Hematopoietic multipotent progenitor cell treated with erythropoietin and hydrocortisone succinate and interleukin-3 and kit ligand, for 17 days (in vitro differentiated cells): ENCODE data around the gene ADISSP.
A peak's percentile ranks its signal among the peaks of the same experiment; 100 is the strongest.
"Not testable (repeated sequence)": the region's sequence is repeated elsewhere in the genome, so short reads cannot be mapped to it uniquely, and the experiment has no call there.

Source experiments
- DNase-seq: peaks from one replicate; pipeline ENCODE4 v3.0.0-alpha.2; 2015; ENCODE audit warnings: low spot score

Gene ADISSP

DNA sequence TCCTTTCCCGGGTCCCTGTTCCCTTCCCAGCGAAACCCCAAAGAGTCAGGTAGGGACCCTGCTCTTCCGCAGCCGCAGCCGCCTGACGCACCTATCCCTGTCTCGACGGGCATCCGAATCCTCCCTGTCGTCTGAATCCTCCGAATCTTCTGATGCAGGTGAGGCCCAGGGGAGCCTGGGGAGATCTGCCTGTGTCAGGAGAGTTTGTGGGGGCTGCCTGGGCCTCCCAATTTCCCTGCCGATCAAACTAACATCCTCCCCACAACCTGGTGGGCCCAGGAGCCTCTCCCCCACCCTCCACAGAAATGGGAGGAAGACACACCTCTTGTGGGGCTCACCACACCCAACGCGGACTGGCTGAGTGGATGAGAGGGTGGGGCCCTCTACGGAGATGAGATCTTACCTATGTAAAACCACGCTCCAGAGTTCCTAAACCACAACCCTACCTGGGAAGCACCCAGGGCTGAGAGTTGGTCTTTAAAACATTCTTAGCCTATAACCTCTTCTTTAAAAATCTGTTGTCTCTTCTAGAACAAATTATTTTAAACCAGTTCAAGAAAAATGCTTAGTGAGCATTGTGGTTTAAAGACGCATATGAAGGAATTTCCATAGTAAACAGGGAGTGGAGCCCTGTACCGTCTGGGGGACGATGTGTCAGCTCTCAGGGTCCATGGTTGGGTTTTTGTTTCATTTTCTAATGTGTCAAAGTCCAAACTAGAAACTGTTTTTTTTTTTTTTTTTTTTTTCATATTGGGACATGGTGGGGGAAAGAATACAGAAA lies 30.2 kb upstream of the ADISSP start:
- DNase-seq = peak; percentile 63

DNA sequence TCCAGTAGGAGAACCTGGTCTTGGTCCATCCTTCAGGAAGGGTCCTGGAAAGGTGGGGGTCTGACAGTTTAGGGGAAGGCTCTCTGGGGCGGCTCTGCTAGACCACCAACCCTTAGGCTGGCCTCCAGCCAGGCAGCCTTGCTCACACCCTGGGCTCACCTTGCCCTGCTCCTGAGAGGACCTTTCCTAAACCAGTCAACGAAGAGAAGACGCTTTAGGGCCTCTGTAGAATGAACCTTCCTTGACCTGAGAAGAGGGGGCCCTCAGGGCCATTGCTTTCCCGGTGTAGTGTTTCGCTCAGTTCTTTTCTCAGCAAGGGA lies 29.6 kb upstream of the ADISSP start:
- DNase-seq = no peak

DNA sequence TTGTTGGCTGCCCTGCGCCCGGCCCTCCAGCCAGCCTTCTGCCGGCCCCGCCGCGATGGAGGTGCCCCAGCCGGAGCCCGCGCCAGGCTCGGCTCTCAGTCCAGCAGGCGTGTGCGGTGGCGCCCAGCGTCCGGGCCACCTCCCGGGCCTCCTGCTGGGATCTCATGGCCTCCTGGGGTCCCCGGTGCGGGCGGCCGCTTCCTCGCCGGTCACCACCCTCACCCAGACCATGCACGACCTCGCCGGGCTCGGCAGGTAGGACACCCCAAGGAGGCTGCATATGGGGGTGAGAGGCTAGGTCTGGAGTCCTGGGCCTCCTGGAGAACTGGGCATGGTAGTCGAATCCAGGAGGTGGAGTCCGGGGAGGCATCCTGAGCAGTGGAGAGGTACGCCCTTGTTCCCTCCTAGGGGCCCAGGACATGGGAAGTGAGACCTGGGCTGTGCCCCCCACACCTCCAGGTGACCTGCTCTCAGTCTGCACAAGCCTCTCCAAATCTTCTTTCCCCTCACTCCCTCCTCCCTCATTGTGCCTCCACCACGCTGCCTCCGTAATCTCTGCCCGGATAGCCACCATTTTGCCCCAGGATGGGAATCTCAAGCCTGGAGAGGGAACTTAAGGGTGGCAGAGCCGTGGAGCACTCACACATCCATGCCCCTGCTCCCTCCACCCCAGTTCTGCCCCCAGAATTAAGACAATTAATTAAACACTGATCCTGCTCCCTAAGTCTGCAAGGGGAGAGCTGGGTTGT lies 29.1 kb upstream of the ADISSP start:
- DNase-seq = no peak

DNA sequence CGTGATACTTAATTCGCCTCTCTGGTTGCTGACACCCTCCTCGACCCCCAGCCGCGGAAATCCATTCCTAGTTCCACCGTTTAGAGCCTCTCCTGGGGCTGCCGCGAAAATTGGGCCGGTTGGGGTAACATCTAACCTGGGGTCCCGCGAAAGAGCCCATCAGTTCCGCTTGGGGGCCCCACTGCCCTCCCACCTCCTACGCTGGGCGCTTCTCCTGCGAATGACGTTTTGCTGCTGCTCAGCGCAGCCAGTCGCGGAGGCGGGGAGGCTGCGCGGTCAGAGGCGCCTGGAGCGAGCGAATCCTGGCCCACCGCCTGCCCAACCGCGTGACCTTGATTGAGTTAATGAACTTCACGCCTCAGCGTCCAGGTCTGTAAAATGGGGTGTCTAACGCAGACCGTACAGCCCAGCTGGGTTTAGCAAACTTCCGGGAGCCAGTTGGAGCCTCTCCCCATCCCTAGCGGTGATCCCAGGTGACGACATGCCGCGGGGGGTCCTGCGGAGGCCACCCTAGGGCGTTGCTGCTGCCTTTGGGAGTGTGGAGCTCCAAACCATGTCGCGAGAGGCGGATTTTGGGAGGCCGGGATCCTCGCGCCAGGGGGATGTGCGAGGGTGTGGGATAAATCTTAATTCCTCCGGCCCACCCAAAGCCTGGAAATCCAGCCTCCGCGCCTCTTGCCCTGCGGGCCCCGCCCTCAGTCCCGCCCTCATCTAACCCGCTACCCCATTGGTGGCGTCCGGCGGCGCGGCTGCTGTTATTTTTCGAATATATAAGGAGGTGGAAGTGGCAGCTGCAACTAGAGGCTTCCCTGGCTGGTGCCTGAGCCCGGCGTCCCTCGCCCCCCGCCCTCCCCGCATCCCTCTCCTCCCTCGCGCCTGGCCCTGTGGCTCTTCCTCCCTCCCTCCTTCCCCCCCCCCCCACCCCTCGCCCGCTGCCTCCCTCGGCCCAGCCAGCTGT lies 28.2 kb upstream of the ADISSP start, which contains the start of gene CDC25B:
Gene CDC25B, plus strand, starts transcription at position 800 of the 958 bp plus-strand sequence. CDS start 222 bp downstream, outside the sequence.
- peak; percentile 78 for DNase-seq

DNA sequence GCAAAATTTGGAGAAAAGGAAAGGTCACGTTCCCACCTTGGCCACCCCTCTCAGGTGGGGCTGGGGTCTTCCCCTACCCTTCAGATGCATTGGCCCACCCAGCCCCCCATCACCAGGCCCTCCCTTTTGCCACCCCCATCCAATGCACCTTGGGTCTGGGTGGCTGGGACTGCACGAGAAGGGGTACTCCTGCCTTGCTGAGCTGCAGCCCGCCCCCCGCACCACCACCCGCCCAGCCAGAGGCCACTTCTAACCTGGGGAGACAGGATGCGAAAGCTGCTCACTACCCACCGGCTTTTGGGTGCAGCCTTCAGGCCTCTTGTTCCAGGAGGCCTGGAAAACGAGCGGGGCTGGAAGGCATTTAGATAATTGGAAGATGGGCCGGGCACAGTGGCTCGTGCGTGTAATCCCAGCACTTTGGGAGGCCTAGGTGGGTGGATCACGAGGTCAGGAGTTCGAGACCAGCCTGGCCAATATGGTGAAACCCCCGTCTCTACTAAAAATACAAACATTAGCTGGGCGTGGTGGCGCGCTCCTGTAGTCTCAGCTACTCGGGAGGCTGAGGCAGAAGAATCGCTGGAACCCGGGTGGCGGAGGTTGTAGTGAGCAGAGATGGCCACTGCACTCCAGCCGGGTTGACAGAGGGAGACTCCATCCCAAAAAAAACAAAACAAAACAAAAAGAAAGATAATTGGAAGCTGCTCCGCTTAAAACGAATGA lies 27.3 kb upstream of the ADISSP start:
- DNase-seq = no peak

DNA sequence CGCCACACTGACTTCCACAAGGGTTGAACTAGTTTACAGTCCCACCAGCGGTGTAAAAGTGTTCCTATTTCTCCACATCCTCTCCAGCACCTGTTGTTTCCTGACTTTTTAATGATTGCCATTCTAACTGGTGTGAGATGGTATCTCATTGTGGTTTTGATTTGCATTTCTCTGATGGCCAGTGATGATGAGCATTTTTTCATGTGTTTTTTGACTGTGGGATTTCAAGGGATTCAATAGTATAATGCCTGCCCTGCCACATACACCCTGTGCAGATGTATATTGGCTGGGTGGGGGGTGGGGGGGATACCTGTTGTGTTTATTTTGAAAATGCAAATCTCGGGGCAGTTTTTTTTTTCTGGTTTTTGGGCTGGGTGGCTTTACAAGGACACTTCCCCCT lies 26.6 kb upstream of the ADISSP start:
- DNase-seq = not testable (repeated sequence)

DNA sequence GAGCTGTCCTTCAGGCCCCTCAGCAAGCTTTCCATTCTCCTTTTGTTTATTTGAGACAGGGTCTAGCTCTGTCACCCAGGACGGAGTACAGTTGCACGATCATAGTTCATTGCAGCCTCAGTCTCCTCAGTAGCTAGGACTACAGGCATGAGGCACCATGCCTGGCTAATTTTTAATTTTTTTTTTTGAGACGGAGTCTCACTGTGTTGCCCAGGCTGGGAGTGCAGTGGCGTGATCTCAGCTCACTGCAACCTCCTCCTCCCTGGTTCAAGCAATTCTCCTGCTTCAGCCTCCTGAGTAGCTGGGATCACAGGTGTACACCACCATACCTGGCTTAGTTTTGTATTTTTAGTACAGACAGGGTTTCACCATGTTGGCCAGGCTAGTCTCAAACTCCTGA lies 21.6 kb upstream of the ADISSP start:
- not testable (repeated sequence) for DNase-seq

DNA sequence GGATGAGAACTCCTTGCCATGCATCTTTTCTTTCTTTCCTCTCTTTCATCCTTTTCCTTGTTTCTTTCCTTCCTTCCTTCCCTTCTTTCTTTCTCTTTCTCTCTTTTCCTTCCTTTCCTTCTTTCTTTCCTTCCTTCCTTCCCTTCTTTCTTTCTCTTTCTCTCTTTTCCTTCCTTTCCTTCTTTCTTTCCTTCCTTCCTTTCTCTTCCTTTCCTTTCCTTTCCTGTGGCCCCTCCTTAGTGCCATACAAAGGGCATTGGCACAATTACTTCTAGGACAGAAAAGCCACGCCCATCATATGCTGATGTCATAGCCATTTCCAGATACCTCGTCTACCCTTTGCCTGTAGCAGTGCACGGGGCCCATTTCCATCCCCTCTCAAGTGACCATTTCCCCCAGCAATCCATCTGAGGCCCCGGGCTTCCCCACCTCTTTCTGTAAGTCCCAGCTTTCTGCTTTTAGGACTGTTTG lies 21.2 kb upstream of the ADISSP start:
- DNase-seq = no peak

DNA sequence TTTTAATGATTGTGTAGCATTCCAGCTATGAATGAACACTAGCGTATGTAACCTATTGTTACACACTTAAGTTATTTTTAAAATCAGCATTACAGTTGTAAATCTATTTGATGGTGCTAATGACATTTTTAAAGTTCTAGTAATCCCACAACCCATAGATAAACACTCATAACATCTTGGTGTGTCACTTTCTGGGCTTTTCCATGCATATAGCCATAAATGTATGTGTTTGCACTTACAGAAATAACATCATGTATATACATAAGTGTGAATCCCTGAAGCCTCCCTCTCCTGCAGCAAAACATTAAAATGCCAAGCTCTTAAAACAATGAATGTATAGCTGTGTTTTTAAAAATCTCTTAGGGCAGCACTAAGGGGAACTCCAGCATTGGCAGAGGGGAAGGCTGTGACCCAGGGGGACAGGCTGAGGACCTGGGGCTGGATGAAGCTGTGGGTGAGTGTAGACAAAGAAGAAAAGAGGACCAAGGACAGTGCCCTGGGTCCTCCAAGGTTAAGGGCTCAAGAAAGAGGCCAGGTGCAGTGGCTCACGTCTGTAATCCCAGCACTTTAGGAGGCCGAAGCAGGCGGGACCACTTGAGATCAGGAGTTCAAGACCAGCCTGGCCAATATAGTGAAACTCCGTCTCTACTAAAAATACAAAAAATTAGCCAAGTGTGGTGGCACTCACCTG lies 19.9 kb upstream of the ADISSP start:
- DNase-seq = no peak

DNA sequence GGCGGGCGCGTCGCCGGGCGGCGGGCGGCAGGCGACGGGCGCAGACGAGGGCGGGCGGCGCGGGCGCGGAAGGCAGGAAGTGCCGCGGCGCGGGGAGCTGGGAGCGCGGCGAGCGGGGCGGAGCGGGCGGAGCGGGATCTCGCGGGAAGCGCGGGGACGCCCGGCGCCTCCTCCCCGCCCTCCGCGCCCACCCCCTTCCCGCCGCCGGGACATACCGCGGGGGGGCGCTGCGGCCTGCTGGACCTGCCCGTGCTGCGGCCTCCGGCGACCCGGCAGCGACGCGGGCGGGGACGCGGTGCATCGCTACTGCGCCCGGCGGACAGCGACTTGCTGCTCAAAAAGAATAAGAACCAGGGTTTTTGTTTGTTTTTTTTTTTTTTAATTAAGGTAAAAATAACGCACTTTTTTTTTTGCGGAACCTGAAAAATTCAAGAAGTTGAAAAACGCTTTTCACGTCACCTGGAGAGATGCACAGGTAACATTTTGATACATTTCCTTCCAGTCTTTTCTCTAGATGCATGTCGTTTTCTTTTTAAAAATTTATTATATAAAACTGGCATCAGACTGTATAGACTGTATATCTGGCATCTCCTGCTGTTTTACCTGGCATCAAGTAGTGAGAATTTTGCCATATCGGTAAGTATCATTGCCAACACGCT lies 19.2 kb upstream of the ADISSP start, which contains the start of gene CENPB:
Gene CENPB, minus strand, starts transcription at position 76 of the 659 bp plus-strand sequence. CDS start 257 bp downstream, outside the sequence.
- DNase-seq = peak; percentile 80

DNA sequence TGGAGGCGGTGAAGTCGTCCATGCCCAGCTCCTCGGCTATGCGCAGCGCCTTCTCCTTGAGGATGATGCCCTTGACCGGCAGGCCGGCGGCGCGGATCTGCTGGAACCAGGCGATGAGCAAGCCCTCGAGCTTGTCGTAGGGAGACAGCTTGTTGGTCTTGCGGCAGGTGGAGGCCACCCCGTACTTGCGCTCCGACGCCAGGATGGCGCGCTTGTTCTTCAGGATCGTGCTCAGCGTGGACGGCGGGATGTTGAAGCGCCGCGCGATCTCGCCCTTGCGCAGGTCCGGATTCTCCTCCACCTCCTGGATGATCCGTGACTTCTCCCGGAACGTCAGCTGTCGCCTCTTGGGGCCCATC lies 18.6 kb upstream of the ADISSP start:
- DNase-seq = no peak

DNA sequence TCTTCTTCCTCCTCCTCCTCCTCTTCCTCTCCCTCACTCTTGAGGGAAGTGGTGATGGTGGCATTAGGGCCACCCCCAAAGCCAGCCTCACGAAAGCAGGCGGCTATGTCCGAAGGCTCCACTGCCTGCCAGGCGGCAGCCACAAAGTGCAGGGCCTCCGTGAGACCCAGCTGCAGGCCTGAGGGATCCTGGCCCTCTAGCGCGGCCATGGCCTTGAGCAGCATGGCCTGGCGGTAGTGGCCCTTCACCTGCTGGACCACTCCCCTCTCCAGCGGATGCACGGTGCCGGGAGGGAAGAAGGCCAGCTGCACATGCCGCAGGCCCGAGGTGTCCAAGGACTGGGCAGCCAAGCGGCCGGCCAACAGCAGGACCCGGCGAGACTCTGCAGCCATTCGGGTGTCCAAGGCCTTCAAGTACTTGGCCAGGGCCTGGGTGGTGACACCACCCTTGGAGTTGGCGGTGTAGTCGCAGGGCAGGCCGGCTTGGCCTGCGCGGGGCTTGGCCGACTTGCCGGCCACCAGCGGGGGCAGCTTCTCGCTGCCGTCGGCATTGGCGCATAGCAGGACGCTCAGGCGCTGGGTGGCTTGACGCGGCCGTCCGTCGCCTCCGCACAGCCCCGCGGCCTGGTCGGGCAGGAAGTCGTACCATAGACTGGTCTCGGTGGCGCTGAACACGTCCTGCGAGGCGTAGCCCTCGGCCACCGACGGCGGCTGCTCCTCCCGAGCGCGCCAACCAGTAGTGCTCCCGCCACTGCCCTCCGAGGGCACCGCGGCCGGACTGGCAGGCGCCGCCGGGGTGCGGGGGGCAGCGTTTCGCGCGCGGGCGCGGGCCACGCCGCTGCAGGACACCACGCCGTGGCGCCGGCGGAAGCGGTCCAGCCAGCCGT lies 17.9 kb upstream of the ADISSP start:
- DNase-seq = no peak

DNA sequence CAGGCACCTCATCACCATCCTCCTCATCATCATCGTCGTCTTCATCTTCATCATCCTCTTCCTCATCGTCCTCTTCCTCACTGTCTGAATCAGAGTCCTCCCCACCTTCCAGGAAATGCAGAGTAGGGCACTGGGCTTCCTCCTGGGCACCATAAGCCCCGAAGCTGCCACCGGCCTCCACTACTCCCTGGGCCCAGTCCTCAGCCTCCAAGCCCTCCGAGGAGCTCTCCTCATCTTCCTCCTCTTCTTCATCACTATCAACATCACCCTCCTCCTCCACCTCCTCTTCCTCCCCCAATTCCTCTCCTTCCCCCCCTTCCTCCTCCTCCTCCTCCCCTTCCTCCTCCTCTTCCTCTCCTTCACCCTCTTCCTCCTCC lies 17.3 kb upstream of the ADISSP start:
- DNase-seq = no peak

DNA sequence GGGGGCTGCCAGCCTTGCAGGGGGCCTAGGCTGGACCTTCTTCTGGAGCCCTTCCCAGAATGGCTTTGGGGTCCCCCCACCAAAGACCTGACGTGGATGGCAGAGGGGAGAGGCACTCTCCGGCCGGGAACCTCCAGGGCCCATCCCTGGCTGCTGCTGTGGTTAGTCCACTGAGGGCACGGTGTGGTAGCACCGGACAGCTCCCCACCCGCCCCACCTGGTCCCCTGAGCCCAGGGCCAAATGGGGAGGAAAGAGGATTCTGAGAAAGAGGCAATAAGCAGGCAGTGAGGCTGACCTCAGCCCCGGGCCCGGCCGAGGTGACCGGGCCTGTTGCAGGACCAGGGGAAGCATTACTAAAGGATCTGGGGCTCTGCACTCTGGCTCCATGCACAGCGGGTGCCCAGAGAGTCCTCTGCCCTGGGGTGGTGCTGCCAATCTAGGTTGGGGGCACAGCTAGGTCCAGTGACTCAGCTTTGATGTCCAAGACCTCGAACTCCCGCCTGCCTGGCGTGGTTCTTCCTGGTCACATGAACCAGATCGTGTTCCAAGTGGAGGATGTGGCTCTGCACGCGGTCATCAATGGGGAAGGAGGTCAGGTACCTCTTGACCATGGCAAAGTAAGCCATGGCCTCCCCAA lies 16.8 kb upstream of the ADISSP start:
- no peak for DNase-seq

DNA sequence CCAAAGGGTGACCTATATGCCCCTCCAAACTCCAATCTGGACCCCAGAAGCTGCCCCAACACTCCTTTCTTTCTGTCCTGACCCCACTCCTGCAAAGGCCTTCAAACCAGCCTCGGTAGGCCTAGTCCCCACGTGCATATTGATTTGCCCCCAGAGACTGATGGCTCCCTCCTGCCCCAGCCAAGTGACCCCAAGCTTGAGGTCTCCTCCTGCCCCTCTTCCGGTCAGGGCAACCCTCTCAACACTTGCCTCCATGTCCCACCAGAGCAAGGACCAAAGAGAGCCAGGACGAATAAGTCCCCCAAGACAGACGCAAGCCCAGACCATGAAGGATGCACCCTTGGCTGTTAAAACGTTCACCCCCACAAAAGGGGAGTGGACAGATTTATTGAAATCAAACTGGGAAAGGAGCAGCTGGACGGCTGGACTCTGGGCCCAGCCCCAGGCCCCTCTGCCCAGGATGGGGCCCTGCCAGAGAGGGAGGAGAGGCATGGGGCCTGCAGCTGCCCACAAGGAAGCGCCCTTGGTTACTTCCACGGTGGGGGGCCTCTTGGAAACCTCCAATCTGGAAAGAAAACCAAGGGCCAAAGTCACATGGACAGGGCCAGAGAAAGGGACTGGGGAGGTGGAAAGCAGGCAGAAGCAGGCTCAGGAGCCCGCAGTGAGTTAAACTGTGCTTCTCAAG lies 16.1 kb upstream of the ADISSP start:
- DNase-seq = no peak

DNA sequence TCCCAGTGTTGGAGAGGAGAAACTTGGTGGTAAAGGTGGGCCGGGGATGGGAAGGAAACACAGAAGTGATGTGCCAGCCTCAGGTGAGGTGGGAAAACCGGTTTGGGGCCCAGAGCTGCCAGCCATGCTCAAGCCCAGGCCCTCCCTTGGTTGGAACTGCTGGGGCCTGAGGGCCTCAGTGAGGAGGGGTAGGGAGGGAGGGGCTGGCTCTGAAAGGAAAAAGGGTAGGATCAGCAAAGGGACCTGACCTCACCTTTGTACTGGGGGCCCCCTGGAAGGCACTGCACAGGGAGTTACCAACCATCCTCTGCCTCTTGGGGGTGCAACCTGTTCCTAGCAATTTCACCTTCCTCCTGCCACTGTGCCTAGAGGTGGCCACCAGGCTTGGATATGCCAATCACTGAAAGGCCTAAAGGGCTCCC lies 15.5 kb upstream of the ADISSP start:
- DNase-seq = no peak

DNA sequence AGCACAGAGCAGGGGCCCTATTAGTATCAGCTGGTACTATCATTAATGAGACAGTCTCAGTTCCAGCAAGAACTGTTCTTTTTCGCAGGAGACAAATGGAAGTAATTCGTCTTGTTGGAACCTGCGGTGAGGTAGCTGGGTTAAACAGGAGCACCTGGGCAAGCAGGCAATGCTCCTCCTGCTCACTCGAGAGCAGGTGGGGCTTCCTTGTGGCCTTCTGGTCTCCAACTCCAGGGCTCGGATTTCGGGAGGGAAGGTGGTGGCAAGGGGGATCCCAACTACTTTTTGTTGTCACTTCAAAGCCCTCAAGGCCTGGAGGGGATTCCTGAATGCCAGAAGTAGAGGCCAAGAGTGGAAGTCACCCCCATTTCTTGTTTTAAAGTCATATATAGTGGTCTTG lies 15.0 kb upstream of the ADISSP start:
- DNase-seq = no peak
